Neural cell (in vitro differentiated cells): ENCODE measurements around the gene TMEM119. TPM values are rescaled to one million over a fixed set of nuclear protein-coding genes. Genes with fewer than 3 reads are reported as not detected.

Source experiments
- H2AFZ ChIP-seq: fragments of 200-600, 300-800 bp; sonication (generic), shearing (Covaris generic); 2 replicates; pipeline ENCODE4 v1.6.0; 2014; ENCODE audit warnings: low read depth, mild to moderate bottlenecking, antibody characterized with exemption, low read length, moderate library complexity
- H3F3A ChIP-seq: fragments of 200-600 bp; shearing (Covaris generic); 2 replicates; pipeline ENCODE4 v1.6.1; 2016; ENCODE audit warnings: mild to moderate bottlenecking, moderate library complexity, mixed read lengths, antibody characterized with exemption, low read length; ENCODE audit not compliant: insufficient read depth, poor library complexity, severe bottlenecking
- H3K27ac ChIP-seq: fragments of 200-600, 300-800 bp; sonication (generic), shearing (Covaris generic); 2 replicates; pipeline ENCODE4 v1.5.1; 2014; ENCODE audit warnings: mild to moderate bottlenecking, low read length, moderate library complexity
- H3K27me3 ChIP-seq: fragments of 300-800, 200-600 bp; sonication (generic), shearing (Covaris generic); 2 replicates; pipeline ENCODE4 v1.6.0; 2014; ENCODE audit warnings: mild to moderate bottlenecking, low read depth, low read length, moderate library complexity; ENCODE audit not compliant: insufficient read depth
- H3K36me3 ChIP-seq: fragments of 300-800, 200-600 bp; sonication (generic), shearing (Covaris generic); 2 replicates; pipeline ENCODE4 v1.5.1; 2014; ENCODE audit warnings: mild to moderate bottlenecking, antibody characterized with exemption, low read length, moderate library complexity; ENCODE audit not compliant: insufficient read depth
- H3K4me2 ChIP-seq: fragments of 300-800, 200-600 bp; sonication (generic), shearing (Covaris generic); 2 replicates; pipeline ENCODE4 v1.6.0; 2014; ENCODE audit warnings: mild to moderate bottlenecking, low read length
- H3K4me3 ChIP-seq: fragments of 300-800, 200-600 bp; sonication (generic), shearing (Covaris generic); 2 replicates; pipeline ENCODE4 v1.5.1; 2014; ENCODE audit warnings: mild to moderate bottlenecking, low read length, moderate library complexity
- H3K79me2 ChIP-seq: fragments of 200-600 bp; shearing (Covaris generic); replicated peaks from 2 replicates; pipeline ENCODE4 v1.6.0; 2014; ENCODE audit warnings: mild to moderate bottlenecking, low read length, moderate library complexity; ENCODE audit not compliant: insufficient read depth
- H3K9ac ChIP-seq: fragments of 300-800, 200-600 bp; sonication (generic), shearing (Covaris generic); 2 replicates; pipeline ENCODE4 v1.6.1; 2016; ENCODE audit warnings: mild to moderate bottlenecking, low read length, mixed read lengths
- H3K9me2 ChIP-seq: fragments of 200-600 bp; shearing (Covaris generic); 2 replicates; pipeline ENCODE4 v1.6.1; 2016; ENCODE audit warnings: mild to moderate bottlenecking, low read length, mixed read lengths; ENCODE audit not compliant: insufficient read depth
- H3K9me3 ChIP-seq: fragments of 200-600, 300-800 bp; sonication (generic), shearing (Covaris generic); 2 replicates; pipeline ENCODE4 v1.6.1; 2016; ENCODE audit warnings: mild to moderate bottlenecking, mixed run types, low read length, moderate library complexity, mixed read lengths
- H4K20me1 ChIP-seq: fragments of 200-600 bp; shearing (Covaris generic); 2 replicates; pipeline ENCODE4 v1.6.1; 2016; ENCODE audit warnings: mild to moderate bottlenecking, mixed run types; ENCODE audit not compliant: insufficient read depth
- EP300 ChIP-seq: fragments of 450-650 bp; conservative IDR thresholded peaks from 2 replicates; pipeline ENCODE4 v1.6.1; 2014; ENCODE audit warnings: antibody characterized with exemption, mild to moderate bottlenecking, moderate library complexity; ENCODE audit not compliant: poor library complexity, severe bottlenecking
- EZH2 ChIP-seq: fragments of 200-600, 300-800 bp; shearing (Covaris generic), sonication (generic); IDR thresholded peaks from 2 replicates; pipeline ENCODE4 v1.6.1; 2014; ENCODE audit warnings: antibody characterized with exemption, low read length, borderline replicate concordance, mild to moderate bottlenecking; ENCODE audit not compliant: insufficient read depth, poor library complexity, severe bottlenecking
- MXI1 ChIP-seq: fragments of 450-650 bp; conservative IDR thresholded peaks from 2 replicates; pipeline ENCODE4 v1.6.1; 2014; ENCODE audit warnings: antibody characterized with exemption, mild to moderate bottlenecking; ENCODE audit not compliant: poor library complexity, severe bottlenecking
- POLR2AphosphoS5 ChIP-seq: IDR thresholded peaks from 2 replicates; pipeline ENCODE4 v1.6.1; 2012
- RAD21 ChIP-seq: fragments of 450-650 bp; conservative IDR thresholded peaks from 2 replicates; pipeline ENCODE4 v1.6.1; 2014; ENCODE audit warnings: antibody characterized with exemption, mild to moderate bottlenecking, moderate library complexity
- SMC3 ChIP-seq: fragments of 450-650 bp; conservative IDR thresholded peaks from 2 replicates; pipeline ENCODE4 v1.6.1; 2014; ENCODE audit warnings: antibody characterized with exemption, mild to moderate bottlenecking, moderate library complexity; ENCODE audit not compliant: poor library complexity
- TAF1 ChIP-seq: IDR thresholded peaks from 2 replicates; pipeline ENCODE4 v1.6.1; 2012; ENCODE audit warnings: low read depth
- polyA plus RNA-seq: library from polyadenylated mRNA; depleted of rRNA; stranded (reverse); fragments of >200 nt; gene quantifications from 2 replicates; pipeline ENCODE4 v1.2.3, GENCODE V29; 2014
- TF ChIP-seq, protein P1 (sequence below): fragments of 450-650 bp; IDR thresholded peaks from 2 replicates; pipeline ENCODE4 v1.5.1; 2014; ENCODE audit warnings: antibody characterized with exemption, mild to moderate bottlenecking, moderate library complexity; ENCODE audit not compliant: poor library complexity, severe bottlenecking
- TF ChIP-seq, protein P2 (sequence below): IDR thresholded peaks from 2 replicates; pipeline ENCODE4 v1.6.1; 2012; ENCODE audit warnings: borderline replicate concordance

TMEM119 gene
- polyA plus RNA-seq, 1 donor from 2014 or later = not detected

DNA sequence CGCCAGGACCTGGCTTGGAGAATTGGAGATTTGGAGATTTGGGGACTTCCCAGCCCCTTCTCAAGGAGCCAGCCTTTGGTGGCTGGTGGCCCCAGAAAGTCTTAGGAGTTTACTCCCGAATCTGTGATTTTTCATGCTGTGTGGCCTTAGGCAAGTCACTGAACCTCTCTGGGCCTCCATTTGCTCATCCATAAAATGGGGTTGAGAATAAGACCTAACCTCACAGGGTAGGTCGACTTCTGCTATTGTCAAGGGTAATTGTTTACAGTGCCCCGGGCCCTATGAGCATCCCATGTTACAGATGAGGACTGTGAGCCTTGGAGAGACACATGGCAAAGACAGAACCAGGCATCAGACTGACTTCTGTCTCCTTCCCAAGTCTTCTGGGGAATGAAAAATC lies 16.2 kb upstream of the TMEM119 start:
- H3K9ac ChIP-seq = no peak overlapping the region
- TF ChIP-seq EZH2 = no peak
- TF ChIP-seq, protein P1, sequence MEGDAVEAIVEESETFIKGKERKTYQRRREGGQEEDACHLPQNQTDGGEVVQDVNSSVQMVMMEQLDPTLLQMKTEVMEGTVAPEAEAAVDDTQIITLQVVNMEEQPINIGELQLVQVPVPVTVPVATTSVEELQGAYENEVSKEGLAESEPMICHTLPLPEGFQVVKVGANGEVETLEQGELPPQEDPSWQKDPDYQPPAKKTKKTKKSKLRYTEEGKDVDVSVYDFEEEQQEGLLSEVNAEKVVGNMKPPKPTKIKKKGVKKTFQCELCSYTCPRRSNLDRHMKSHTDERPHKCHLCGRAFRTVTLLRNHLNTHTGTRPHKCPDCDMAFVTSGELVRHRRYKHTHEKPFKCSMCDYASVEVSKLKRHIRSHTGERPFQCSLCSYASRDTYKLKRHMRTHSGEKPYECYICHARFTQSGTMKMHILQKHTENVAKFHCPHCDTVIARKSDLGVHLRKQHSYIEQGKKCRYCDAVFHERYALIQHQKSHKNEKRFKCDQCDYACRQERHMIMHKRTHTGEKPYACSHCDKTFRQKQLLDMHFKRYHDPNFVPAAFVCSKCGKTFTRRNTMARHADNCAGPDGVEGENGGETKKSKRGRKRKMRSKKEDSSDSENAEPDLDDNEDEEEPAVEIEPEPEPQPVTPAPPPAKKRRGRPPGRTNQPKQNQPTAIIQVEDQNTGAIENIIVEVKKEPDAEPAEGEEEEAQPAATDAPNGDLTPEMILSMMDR = no peak
- TF ChIP-seq EP300 = no peak
- TF ChIP-seq RAD21 = no peak
- TF ChIP-seq TAF1 = no peak
- TF ChIP-seq POLR2AphosphoS5 = no peak
- no peak for TF ChIP-seq SMC3
- no peak for TF ChIP-seq MXI1
- TF ChIP-seq, protein P2, sequence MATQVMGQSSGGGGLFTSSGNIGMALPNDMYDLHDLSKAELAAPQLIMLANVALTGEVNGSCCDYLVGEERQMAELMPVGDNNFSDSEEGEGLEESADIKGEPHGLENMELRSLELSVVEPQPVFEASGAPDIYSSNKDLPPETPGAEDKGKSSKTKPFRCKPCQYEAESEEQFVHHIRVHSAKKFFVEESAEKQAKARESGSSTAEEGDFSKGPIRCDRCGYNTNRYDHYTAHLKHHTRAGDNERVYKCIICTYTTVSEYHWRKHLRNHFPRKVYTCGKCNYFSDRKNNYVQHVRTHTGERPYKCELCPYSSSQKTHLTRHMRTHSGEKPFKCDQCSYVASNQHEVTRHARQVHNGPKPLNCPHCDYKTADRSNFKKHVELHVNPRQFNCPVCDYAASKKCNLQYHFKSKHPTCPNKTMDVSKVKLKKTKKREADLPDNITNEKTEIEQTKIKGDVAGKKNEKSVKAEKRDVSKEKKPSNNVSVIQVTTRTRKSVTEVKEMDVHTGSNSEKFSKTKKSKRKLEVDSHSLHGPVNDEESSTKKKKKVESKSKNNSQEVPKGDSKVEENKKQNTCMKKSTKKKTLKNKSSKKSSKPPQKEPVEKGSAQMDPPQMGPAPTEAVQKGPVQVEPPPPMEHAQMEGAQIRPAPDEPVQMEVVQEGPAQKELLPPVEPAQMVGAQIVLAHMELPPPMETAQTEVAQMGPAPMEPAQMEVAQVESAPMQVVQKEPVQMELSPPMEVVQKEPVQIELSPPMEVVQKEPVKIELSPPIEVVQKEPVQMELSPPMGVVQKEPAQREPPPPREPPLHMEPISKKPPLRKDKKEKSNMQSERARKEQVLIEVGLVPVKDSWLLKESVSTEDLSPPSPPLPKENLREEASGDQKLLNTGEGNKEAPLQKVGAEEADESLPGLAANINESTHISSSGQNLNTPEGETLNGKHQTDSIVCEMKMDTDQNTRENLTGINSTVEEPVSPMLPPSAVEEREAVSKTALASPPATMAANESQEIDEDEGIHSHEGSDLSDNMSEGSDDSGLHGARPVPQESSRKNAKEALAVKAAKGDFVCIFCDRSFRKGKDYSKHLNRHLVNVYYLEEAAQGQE = no peak
- H3K9me3 ChIP-seq = no peaks in the 10 kb centered on the region
- H3K4me3 ChIP-seq = no peak overlapping the region
- H3K79me2 ChIP-seq = no peaks in the 10 kb centered on the region
- no peak overlapping the region for H3K27ac ChIP-seq
- no peak overlapping the region for H2AFZ ChIP-seq
- H3F3A ChIP-seq = no peaks in the 10 kb centered on the region
- no peaks in the 10 kb centered on the region for H3K36me3 ChIP-seq
- no peaks in the 10 kb centered on the region for H3K9me2 ChIP-seq
- H3K27me3 ChIP-seq = no peaks in the 10 kb centered on the region
- H3K4me2 ChIP-seq = no peak overlapping the region
- no peaks in the 10 kb centered on the region for H4K20me1 ChIP-seq

DNA sequence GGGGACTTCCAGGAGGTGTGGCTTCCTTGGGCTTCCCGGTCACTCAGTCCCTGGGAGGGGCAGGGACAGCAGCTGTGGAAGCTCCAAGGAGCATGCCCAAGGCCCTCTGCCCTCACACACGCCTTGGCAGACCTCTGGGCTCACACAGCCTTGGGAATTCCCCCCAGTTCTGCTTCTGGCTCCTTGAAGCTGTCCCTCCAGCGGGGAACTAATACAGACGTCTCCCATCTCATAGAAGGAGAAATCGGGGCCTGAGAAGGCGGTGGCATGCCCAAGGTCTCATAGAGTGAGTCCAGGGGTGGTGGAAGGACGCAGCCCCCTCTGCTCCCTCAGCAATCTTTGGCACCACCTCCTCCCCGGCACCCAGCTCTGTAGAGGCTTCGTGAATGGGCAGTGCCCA lies 15.7 kb upstream of the TMEM119 start:
- H4K20me1 ChIP-seq = no peaks in the 10 kb centered on the region
- no peaks in the 10 kb centered on the region for H3K79me2 ChIP-seq
- no peaks in the 10 kb centered on the region for H3K9me3 ChIP-seq
- H3K9ac ChIP-seq = no peak overlapping the region
- H3K36me3 ChIP-seq = no peaks in the 10 kb centered on the region
- H3K27me3 ChIP-seq = no peaks in the 10 kb centered on the region
- no peak overlapping the region for H3K27ac ChIP-seq
- no peak overlapping the region for H3K4me3 ChIP-seq
- H2AFZ ChIP-seq = no peak overlapping the region
- no peaks in the 10 kb centered on the region for H3F3A ChIP-seq
- no peaks in the 10 kb centered on the region for H3K9me2 ChIP-seq
- H3K4me2 ChIP-seq = no peak overlapping the region
- no peak for TF ChIP-seq MXI1
- TF ChIP-seq TAF1 = no peak
- TF ChIP-seq SMC3 = no peak
- TF ChIP-seq EZH2 = no peak
- no peak for TF ChIP-seq RAD21
- TF ChIP-seq, protein P1 = no peak
- TF ChIP-seq, protein P2 = no peak
- TF ChIP-seq EP300 = no peak
- no peak for TF ChIP-seq POLR2AphosphoS5
